Small intestine (tissue), 7 donors: ENCODE measurements around the gene MYH10. TPM values are rescaled to one million over a fixed set of nuclear protein-coding genes. Genes with fewer than 3 reads are reported as not detected.

ENCODE experiments used
- DNase-seq, 2 donors: peaks; one replicate each; pipeline versions ENCODE4 v3.0.0 to v3.0.0-alpha.2; 2013
- FAIRE-seq: peaks from 2 replicates; lab custom pipeline; 2012; peaks lifted over from hg19 to GRCh38; lab: Jason Lieb, UNC
- H3K27ac ChIP-seq, 3 donors: one replicate each; pipeline ENCODE4 v1.5.1; 2013; ENCODE audit warnings: low read length in 2 of 3, mild to moderate bottlenecking in 2 of 3, control low read depth in 1 of 3, inconsistent platforms in 1 of 3, low read depth in 1 of 3, moderate library complexity in 1 of 3
- H3K27me3 ChIP-seq, 3 donors: one replicate each; pipeline ENCODE4 v1.6.1; 2013; ENCODE audit warnings: low read length in 3 of 3, inconsistent platforms in 1 of 3; ENCODE audit not compliant: control insufficient read depth in 3 of 3, insufficient read depth in 3 of 3
- H3K36me3 ChIP-seq, 3 donors: one replicate each; pipeline ENCODE4 v1.6.1; 2013; ENCODE audit warnings: low read length in 3 of 3, inconsistent platforms in 1 of 3, low read depth in 1 of 3, mild to moderate bottlenecking in 1 of 3, moderate library complexity in 1 of 3; ENCODE audit not compliant: control insufficient read depth in 3 of 3, insufficient read depth in 2 of 3
- H3K4me1 ChIP-seq, 3 donors: one replicate each; pipeline ENCODE4 v1.6.1; 2013; ENCODE audit warnings: low read length in 2 of 3, inconsistent platforms in 1 of 3, low read depth in 1 of 3, mild to moderate bottlenecking in 1 of 3, moderate library complexity in 1 of 3; ENCODE audit not compliant: control insufficient read depth in 3 of 3, insufficient read depth in 2 of 3
- H3K4me3 ChIP-seq, 3 donors: one replicate each; pipeline ENCODE4 v1.5.1; 2013; ENCODE audit warnings: low read length in 3 of 3, control low read depth in 1 of 3, inconsistent platforms in 1 of 3, low read depth in 1 of 3, mild to moderate bottlenecking in 1 of 3, moderate library complexity in 1 of 3
- H3K9me3 ChIP-seq, 2 donors: one replicate each; pipeline ENCODE4 v1.6.1; 2013; ENCODE audit warnings: low read depth in 1 of 2, low read length in 1 of 2; ENCODE audit not compliant: control insufficient read depth in 2 of 2, insufficient read depth in 1 of 2
- WGBS, 3 donors: extraction: QIAGEN DNeasy Blood & Tissue Kit; methylation state at CpG; one replicate each; pipeline ENCODE4 v1.1.7; 2013; 5-methylcytosine and 5-hydroxymethylcytosine counted together
- polyA plus RNA-seq, 4 donors: library from polyadenylated mRNA; stranded (reverse) in 3 of 4; unstranded in 1 of 4; fragments of 200-250 nt in 3 of 4; fragments of 120-200 nt in 1 of 4; gene quantifications; one replicate each; pipeline versions ENCODE4 v1.2.1 to v1.2.3, GENCODE V29; 2013
- donor health status: healthy with polysubstance abuse.
- donor health status: control.
- donor health status: control.
- donor health status: Bipolar disorder and iron deficiency.
- donor health status: healthy.

MYH10 gene
- polyA plus RNA-seq, 4 donors = 0.81 to 50.9 (median 3.8) TPM

DNA sequence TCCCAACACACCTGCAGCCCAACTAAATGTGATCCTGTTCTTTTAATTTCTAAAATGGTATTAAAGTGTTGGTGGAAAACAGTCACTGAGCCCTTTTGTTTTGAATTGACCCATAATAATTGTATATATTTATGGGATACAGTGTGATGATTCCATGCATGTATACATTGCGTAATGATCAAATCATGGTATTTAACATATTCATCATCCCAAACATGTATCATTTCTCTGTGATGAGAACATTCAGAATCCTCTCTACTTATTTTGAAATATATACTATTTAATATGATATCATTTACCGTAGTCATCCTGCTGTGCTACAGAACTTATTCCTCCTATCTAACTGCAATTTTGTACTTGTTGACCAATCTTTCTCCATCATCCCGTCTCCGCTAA, 14.0 kb upstream of the MYH10 start:
- H3K27ac ChIP-seq = no peak overlapping the region
- FAIRE-seq (no peak), DNase-seq (no peak)
- no peaks in the 10 kb centered on the region for H3K9me3 ChIP-seq
- WGBS, 3 donors = 93 to 96% (median 94%) methylated on average over 4 of the region's 4 CpGs
- no peak overlapping the region for H3K4me3 ChIP-seq
- H3K27me3 ChIP-seq = no peaks in the 10 kb centered on the region
- H3K4me1 ChIP-seq = no peaks in the 10 kb centered on the region
- no peaks in the 10 kb centered on the region for H3K36me3 ChIP-seq

DNA sequence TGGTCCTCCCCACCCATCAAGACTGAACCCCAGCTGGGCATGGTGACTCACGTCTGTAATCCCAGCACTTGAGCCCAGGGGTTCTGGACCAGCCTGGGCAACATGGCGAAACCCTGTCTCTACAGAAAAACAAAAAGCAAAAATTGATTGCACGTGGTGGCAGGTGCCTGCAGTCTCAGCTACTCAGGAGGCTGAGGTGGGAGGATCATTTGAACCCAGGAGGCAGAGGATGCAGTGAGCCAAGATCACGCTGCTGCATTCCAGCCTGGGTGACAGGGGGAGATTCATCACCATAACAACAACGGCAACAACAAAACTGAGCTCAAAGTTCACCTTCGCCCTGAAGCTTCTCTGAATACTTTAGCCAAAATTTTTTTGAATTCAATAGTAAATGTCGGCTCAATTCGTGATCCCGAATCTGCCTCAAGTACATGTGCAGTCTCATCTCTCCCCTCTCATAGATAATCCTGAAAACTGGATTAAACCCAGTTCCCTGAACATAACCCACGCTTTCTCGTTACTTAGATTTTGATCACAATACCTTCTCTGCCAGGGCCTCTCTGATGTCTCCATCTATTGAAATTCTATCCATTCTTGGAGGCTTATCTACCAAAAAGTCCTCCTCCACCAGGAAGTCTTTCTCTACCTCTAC, 13.5 kb upstream of the MYH10 start:
- DNase-seq (peak in 1 of 2 donors; percentile 24), FAIRE-seq (no peak)
- Histone ChIP-seq H3K27me3 (no peaks in the 10 kb centered on the region), H3K4me3 (no peak overlapping the region), H3K9me3 (no peaks in the 10 kb centered on the region), H3K36me3 (no peaks in the 10 kb centered on the region), H3K27ac (no peak overlapping the region), H3K4me1 (no peaks in the 10 kb centered on the region)
- 57 to 75% (median 57%) methylated on average over 11 of the region's 11 CpGs for WGBS, 3 donors

DNA sequence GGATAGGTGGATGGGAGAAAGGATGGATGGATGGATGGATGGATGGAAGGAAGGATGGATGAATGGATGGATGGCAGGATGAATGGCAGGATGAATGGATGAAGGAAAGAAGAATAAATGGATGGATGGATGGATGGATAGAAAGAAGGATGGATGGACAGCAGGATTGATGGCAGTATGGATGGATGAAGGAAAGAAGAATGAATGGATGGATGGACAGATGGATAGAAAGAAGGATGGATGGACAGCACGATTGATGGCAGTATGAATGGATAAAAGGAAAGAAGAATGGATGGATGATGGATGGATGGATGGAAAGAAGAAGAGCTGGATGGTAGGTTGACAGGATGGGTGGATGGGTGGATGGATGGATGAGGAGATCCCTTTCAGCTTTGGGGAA, 9.2 kb upstream of the MYH10 start:
- Histone ChIP-seq H3K27me3 (peaks cover 0 to 5% (median 0%) of the 10 kb centered on the region in 3 donors), H3K4me3 (no peak overlapping the region), H3K4me1 (no peaks in the 10 kb centered on the region), H3K27ac (no peak overlapping the region), H3K36me3 (no peaks in the 10 kb centered on the region), H3K9me3 (no peaks in the 10 kb centered on the region)
- 77 to 85% (median 77%) methylated on average over 1 of the region's 1 CpG for WGBS, 3 donors
- FAIRE-seq = no peak
- DNase-seq = no peak

DNA sequence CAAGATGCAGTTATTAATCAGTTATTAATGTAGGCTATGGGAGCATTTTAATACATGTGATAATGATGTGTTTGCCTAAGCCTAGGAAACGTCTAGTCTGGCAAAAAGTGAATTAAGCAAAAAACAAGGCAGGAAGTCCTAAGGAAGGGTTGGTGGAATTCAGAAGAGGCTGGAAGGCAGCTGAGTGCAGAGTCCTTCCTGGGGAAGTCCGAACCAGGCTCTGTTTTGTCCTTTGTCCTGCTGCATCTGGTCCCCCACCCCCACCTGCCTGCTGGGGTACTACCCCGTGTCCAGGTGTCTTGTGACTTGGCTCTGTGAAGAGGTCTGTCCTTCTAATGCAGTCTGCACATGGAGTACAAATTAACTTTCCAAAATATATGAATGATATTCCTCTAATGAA, 1.5 kb upstream of the MYH10 start:
- DNase-seq (peak in 1 of 2 donors; percentile 81), FAIRE-seq (no peak)
- H3K4me1 ChIP-seq = peaks cover 0 to 10% (median 3%) of the 10 kb centered on the region in 3 donors
- no peaks in the 10 kb centered on the region for H3K9me3 ChIP-seq
- peak overlapping the region in 1 of 3 donors; percentile 96 for H3K27ac ChIP-seq
- 3 to 23% (median 12%) methylated on average over 3 of the region's 3 CpGs for WGBS, 3 donors
- H3K36me3 ChIP-seq = no peaks in the 10 kb centered on the region
- H3K27me3 ChIP-seq = peaks cover 0 to 5% (median 0%) of the 10 kb centered on the region in 3 donors
- H3K4me3 ChIP-seq = no peak overlapping the region

DNA sequence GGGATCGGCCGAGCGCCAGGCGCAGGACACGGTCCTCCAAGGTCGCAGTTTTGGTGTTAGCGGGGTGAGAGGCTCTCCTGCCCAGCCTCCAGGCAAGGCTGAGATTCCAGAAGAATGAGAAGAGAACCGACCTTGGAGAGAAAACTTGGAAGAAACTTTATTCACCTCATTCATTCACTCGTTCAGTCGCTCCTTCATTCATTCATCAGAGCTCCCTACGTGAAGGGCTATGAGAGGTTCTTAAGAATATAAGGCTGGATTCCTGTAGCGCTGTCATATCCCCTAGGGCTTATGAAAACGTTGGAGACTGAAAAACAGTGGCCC, 991 bp upstream of the MYH10 start:
- WGBS, 3 donors = 3 to 4% (median 3%) methylated on average over 13 of the region's 13 CpGs
- FAIRE-seq (no peak), DNase-seq (peak in 1 of 2 donors; percentile 4)
- Histone ChIP-seq H3K27ac (peak overlapping the region in 1 of 3 donors; percentile 96), H3K27me3 (peaks cover 0 to 5% (median 0%) of the 10 kb centered on the region in 3 donors), H3K9me3 (no peaks in the 10 kb centered on the region), H3K4me1 (peaks cover 0 to 10% (median 3%) of the 10 kb centered on the region in 3 donors), H3K4me3 (peak overlapping the region; percentile 46 to 88 (median 50)), H3K36me3 (no peaks in the 10 kb centered on the region)

DNA sequence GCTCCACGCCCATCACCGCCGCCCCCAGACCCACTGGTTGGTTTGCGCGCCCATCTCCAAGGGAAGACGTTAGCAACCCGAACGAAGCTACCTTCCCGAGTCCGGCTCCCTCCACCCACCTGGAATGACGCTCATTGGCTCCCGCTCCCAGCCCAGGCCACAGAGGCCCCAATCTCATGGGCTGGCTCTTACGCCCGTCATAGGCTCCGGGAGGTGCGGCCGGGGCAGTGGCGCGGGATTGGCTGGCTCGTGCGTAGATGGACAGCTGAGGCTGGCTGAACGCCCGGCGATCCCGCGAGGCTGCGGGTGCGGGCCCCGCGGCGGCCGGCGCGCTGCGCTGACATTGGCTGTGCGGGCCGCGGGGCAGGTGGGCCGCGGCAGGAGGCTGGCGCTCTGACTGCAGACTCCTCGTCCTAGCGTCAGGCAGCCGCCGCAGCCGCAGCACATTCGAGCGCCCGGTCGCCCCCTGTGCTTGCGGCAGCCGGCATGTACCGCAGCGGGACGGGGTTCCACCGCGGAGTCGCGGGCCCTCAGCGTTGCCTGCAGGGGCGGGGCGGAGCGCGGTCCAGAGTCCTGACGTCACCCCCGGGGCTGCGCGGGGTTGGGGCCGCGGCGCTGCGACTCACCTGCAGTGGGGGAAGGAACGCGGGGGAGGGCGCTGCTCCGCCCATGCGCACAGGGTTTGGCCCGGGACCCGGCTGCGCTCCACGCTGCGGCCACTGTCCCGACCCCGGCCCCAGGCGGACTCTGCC, 453 bp upstream of the MYH10 start:
- 0 to 1% (median 0%) methylated on average over 52 to 85 of the region's 85 CpGs for WGBS, 3 donors
- H3K36me3 ChIP-seq = no peaks in the 10 kb centered on the region
- peaks cover 0 to 5% (median 0%) of the 10 kb centered on the region in 3 donors for H3K27me3 ChIP-seq
- H3K9me3 ChIP-seq = no peaks in the 10 kb centered on the region
- H3K4me1 ChIP-seq = peaks cover 0 to 10% (median 3%) of the 10 kb centered on the region in 3 donors
- FAIRE-seq (no peak), DNase-seq (peak; percentile 93 to 99)
- peak overlapping the region in 2 of 3 donors; percentile 75 to 96 for H3K27ac ChIP-seq
- H3K4me3 ChIP-seq = peak overlapping the region; percentile 46 to 88 (median 55)

DNA sequence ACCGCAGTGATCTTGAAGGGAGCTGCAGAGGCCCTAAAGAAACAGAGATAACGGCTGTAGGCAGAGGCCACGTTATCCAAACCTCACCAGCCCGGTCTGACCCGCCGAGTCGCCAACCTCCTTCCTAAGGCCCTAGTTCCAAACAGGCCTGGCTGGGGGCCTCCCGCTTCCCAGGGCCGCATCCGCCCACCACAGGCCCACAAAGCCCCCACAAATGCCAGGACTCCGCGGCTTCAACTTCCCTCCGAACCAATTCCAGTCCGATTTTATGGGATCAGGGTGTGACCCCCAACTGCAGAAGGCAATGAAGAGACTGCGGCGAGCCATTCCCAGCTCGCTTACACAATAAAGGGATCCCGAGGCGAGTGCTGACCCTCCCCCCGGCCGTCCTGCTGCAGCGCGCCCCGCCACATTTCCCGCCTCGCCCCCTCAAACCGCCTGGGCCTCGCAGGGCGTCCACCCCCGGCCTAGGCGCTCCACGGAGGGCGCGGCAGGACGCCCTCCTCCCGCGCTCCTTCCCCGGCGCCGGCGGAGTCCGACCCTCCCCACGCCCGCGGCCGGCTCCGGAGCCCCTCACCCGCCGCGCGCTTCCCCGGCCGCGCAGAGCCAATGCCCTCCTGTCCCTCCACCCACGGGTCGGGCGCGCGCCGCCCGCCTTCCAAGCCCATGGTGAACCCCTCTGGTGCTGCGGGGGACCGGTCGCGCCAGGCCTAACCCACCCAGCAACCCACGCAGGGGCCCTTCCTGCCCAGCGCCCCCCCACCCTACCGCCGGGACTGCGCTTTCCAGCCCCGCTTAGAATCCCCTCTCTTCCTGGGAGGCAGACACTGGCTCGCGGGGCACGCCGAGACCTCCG, 926 bp downstream of the MYH10 start:
- Histone ChIP-seq H3K27ac (peak overlapping the region in 2 of 3 donors; percentile 58 to 89), H3K4me1 (peaks cover 0 to 10% (median 3%) of the 10 kb centered on the region in 3 donors), H3K9me3 (no peaks in the 10 kb centered on the region), H3K27me3 (peaks cover 0 to 5% (median 0%) of the 10 kb centered on the region in 3 donors), H3K36me3 (no peaks in the 10 kb centered on the region), H3K4me3 (peak overlapping the region; percentile 46 to 88 (median 55))
- FAIRE-seq (no peak), DNase-seq (peak in 1 of 2 donors; percentile 75)
- 1 to 2% (median 2%) methylated on average over 47 to 76 of the region's 76 CpGs for WGBS, 3 donors

DNA sequence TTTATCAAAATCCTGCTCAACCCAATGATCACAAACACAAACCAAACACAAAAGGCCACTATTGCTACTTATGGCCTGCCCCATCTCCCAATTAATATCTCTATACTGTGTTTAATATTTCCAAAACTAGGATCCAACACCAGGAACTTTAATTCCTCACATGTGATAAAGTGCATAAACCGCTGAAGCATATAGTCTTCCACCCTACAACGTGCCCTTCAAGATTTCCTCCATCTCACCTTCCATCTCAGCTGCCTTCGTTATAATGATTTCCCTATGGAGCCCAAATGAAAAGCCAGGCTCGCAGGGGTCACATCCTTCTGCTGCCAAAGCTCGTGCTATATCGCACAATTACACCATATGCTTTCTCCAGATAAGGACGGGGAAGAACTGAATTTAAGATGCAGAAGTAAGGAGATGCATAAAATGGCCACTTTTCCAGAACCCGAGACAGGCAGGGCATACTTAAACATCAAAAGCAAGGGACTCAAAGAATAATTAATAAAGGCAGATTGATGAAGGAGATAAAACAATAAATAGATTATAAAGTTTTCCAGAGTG, 1.8 kb downstream of the MYH10 start:
- H3K27ac ChIP-seq = no peak overlapping the region
- peak in 1 of 2 donors; percentile 18 for DNase-seq
- 41 to 51% (median 43%) methylated on average over 8 of the region's 8 CpGs for WGBS, 3 donors
- H3K9me3 ChIP-seq = no peaks in the 10 kb centered on the region
- no peaks in the 10 kb centered on the region for H3K36me3 ChIP-seq
- H3K4me3 ChIP-seq = no peak overlapping the region
- FAIRE-seq = no peak
- peaks cover 0 to 5% (median 0%) of the 10 kb centered on the region in 3 donors for H3K27me3 ChIP-seq
- peaks cover 0 to 10% (median 3%) of the 10 kb centered on the region in 3 donors for H3K4me1 ChIP-seq
